ENCODE measurements around the gene TMEM183A.

- no peak for TF ChIP-seq CTCF (IDR thresholded peaks at IDR 0.05; ENCODE audit: borderline replicate concordance, extremely low read depth, low read length, poor library complexity, severe bottlenecking)
- TF ChIP-seq EZH2 (IDR thresholded peaks at IDR 0.05; ENCODE audit: borderline replicate concordance, low read depth, low read length, severe bottlenecking), result no peak
Measured at GRCh38 chr1:203073469-203073868, 66.3 kb downstream of the TMEM183A start.
